ENCODE measurements around the gene POLR2H.

The POLR2H gene

GRCh38 chr3:184371570-184372018 is 10.1 kb downstream of the POLR2H start:
- no peak overlapping the region for H3K4me3 ChIP-seq (replicated peaks; ENCODE audit: low read depth, low read length)
- TF ChIP-seq, protein P1, sequence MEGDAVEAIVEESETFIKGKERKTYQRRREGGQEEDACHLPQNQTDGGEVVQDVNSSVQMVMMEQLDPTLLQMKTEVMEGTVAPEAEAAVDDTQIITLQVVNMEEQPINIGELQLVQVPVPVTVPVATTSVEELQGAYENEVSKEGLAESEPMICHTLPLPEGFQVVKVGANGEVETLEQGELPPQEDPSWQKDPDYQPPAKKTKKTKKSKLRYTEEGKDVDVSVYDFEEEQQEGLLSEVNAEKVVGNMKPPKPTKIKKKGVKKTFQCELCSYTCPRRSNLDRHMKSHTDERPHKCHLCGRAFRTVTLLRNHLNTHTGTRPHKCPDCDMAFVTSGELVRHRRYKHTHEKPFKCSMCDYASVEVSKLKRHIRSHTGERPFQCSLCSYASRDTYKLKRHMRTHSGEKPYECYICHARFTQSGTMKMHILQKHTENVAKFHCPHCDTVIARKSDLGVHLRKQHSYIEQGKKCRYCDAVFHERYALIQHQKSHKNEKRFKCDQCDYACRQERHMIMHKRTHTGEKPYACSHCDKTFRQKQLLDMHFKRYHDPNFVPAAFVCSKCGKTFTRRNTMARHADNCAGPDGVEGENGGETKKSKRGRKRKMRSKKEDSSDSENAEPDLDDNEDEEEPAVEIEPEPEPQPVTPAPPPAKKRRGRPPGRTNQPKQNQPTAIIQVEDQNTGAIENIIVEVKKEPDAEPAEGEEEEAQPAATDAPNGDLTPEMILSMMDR (IDR thresholded peaks at IDR 0.05; ENCODE audit: low read depth, low read length, missing control alignments) = peak; percentile 98
- DNase-seq (ENCODE audit: extremely low read depth, low read depth) = peak; percentile 70

DNA sequence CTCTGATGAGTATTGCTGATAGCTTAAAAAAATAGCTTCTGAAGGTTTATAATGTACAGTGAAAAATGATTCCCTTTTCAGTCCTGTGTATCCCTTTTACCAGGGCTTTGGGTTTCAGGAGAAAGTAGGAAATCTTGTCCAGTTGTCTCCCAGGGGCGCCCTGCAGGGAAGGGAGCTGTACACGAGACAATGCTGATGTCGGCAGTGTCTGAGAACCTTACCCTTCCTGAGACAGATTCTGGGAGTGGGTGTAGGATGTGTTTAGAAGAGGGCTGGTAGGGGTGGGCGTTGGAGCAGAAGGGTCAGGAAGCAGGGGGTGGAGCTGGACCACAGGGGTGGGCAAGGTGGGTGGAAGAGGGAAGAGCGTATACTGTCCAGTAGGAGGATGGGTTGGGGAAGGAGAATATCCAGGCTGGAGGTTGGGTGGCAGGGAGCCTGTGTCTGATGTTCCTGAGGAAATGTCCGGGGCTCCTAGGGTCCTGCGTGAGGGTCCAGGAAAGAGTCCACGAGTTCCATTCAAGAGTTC is 10.8 kb downstream of the POLR2H start:
- DNase-seq (ENCODE audit: extremely low read depth, low read depth) = no peak
- no peak overlapping the region for H3K4me3 ChIP-seq (replicated peaks; ENCODE audit: low read depth, low read length)
- TF ChIP-seq, protein P1 (IDR thresholded peaks at IDR 0.05; ENCODE audit: low read depth, low read length, missing control alignments) = no peak

GRCh38 chr3:184372911-184373310 is 11.4 kb downstream of the POLR2H start:
- no peak overlapping the region for H3K4me3 ChIP-seq (replicated peaks; ENCODE audit: low read depth, low read length)
- TF ChIP-seq, protein P1 (IDR thresholded peaks at IDR 0.05; ENCODE audit: low read depth, low read length, missing control alignments) = no peak
- no peak for DNase-seq (ENCODE audit: extremely low read depth, low read depth)

DNA sequence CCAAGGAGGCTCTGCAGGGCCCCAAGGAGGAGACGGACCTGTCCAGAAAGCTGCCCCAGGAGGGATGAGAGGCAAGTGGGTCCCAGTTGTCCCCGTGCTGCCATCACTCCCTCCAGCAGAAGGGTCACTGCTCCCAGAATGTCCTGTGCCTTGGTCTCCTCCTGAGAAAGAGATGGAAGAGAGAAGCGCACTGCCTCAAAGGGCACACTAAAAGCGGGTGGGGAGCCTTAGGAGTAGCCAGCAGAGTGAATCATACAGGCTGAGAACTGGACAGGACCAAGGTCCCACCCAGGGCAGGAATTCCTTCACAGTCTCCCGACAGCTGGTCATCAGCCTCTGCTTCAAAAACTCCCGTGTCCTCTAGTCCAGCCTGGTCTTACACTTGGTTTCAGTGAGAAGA is 11.9 kb downstream of the POLR2H start:
- DNase-seq (ENCODE audit: extremely low read depth, low read depth) = no peak
- TF ChIP-seq, protein P1 (IDR thresholded peaks at IDR 0.05; ENCODE audit: low read depth, low read length, missing control alignments) = no peak
- H3K4me3 ChIP-seq (replicated peaks; ENCODE audit: low read depth, low read length) = no peak overlapping the region

DNA sequence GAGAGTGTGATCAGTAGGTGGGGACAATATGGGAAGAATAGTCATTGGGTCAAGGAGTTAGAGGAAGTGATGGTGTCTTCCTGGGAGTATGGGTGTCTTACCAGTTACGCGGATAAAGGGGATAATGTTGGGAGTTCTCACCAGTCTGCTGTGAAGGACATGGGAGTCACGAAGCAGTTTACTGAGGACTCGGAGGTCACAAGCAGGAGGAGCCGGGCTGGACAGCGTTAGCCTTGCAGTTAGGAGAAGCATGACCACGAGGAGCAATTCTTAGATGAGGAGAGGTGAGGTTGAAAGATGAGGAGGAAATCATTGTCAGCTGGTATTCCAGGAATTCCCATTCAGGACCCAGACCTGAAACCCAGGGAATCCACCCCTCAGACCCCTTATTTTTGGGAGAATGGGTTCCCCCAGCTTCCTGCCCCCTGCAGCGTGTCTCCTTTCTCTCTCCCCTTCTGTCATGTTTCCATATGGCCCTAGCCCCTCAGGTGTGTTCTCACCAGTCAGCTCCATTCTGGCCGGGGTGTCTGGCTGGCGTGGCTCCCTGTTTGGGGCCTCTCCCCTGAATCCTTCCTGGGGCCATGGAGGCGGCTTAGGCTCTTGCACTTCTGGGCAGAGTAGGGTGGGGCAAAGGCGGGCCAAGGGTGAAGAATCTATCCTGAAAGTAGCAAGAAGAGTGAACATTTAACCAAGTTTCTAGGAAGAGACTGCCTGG is 14.4 kb downstream of the POLR2H start:
- no peak for DNase-seq (ENCODE audit: extremely low read depth, low read depth)
- no peak overlapping the region for H3K4me3 ChIP-seq (replicated peaks; ENCODE audit: low read depth, low read length)
- TF ChIP-seq, protein P1 (IDR thresholded peaks at IDR 0.05; ENCODE audit: low read depth, low read length, missing control alignments) = no peak

- no peak overlapping the region for H3K4me3 ChIP-seq (replicated peaks; ENCODE audit: low read depth, low read length)
- no peak for DNase-seq (ENCODE audit: extremely low read depth, low read depth)
- TF ChIP-seq, protein P1 (IDR thresholded peaks at IDR 0.05; ENCODE audit: low read depth, low read length, missing control alignments) = no peak
These were observed 15.9 kb downstream of the POLR2H start for GRCh38 chr3:184377374-184377773.

Measured in HFF-Myc (cell line).